Activated B cell treated with CpG ODN at 0.5 μM for 24 hours (primary cell): ENCODE data around the gene PARL. TPM values are rescaled to one million over a fixed set of nuclear protein-coding genes. Genes with fewer than 3 reads are reported as not detected.

Experiments used
- ATAC-seq: fragments of 200-7000 bp; cut with Tn5 transposase; one replicate; pipeline ENCODE4 v1.10.0; 2021; ENCODE audit warnings: low read depth, mild to moderate bottlenecking, moderate library complexity
- CTCF ChIA-PET: fragments of 350-600 bp; sonication (Branson Sonifier 250); formaldehyde crosslinking; loops from one replicate; lab custom pipeline; 2021; ENCODE audit warnings: antibody characterized with exemption; lab: Charles Lee
- POLR2A ChIA-PET: fragments of 350-600 bp; sonication (Branson Sonifier 250); formaldehyde crosslinking; loops from one replicate; lab custom pipeline; 2021; ENCODE audit warnings: antibody characterized with exemption; lab: Charles Lee
- DNase-seq: peaks from one replicate; pipeline ENCODE4 v3.0.0; 2022
- H3K27ac Mint-ChIP-seq: one replicate; pipeline ENCODE4 v1.8.0; 2020; ENCODE audit warnings: mixed read lengths
- H3K27me3 Mint-ChIP-seq: one replicate; pipeline ENCODE4 v1.8.0; 2021; ENCODE audit warnings: mixed read lengths
- H3K36me3 Mint-ChIP-seq: one replicate; pipeline ENCODE4 v1.8.0; 2021; ENCODE audit warnings: low read depth, mixed read lengths
- H3K4me1 Mint-ChIP-seq: one replicate; pipeline ENCODE4 v1.8.0; 2021; ENCODE audit warnings: mixed read lengths
- H3K4me3 Mint-ChIP-seq: one replicate; pipeline ENCODE4 v1.8.0; 2020; ENCODE audit warnings: mild to moderate bottlenecking, mixed read lengths
- H3K9me3 Mint-ChIP-seq: one replicate; pipeline ENCODE4 v1.8.0; 2020; ENCODE audit warnings: mixed read lengths
- CTCF ChIP-seq: fragments of 200-600 bp; IDR thresholded peaks from one replicate; pipeline ENCODE4 v1.8.0; 2022; ENCODE audit warnings: antibody characterized with exemption, mild to moderate bottlenecking
- intact Hi-C: fragments of 100-400 bp; cut with micrococcal nuclease; formaldehyde crosslinking; loops from one replicate; pipeline ENCODE4 v1.15.1; 2024
- total RNA-seq: library from RNA; stranded (reverse); gene quantifications from 2 replicates; pipeline ENCODE4 v1.2.3, GENCODE V29; 2022

Gene PARL
- total RNA-seq, 1 donor from 2014 or later, result 57.6 TPM

DNA sequence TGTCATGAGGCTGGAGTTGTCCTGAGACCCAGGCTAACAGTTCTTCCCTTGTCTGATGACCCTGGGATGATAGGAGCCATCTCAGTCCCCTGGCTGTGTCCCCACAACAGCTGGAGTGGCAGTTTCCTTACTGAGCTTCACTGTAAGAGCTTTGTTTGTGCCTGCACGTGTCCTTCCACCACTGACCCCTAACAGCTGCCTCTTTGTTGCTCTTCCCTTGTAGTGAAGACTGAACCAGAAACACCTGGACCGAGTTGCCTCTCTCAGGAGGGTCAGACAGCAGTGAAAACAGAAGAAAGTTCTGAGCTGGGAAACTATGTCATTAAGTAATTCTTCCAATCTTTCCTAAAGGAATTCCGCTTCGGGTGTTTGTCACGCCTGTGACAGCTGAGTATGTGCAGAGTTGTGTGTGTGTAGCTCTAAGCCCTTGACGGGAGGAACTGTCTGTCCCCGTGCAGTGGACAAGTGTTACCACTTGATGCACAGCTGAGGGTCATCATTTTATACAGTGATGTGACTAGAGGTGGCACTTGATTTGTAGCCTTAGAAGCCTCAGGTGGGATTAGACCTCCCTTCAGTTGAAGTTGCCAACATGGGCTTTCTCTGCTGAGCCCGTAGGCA, 84.3 kb downstream of the PARL start:
- no peaks in the 10 kb centered on the region for H3K4me1 Mint-ChIP-seq
- H3K27me3 Mint-ChIP-seq, result no peaks in the 10 kb centered on the region
- ATAC-seq (no peak), DNase-seq (no peak)
- peaks cover 66% of the 10 kb centered on the region for H3K36me3 Mint-ChIP-seq
- ChIA-PET CTCF (interaction anchor here (1.0 kb wide), 2 partner anchors 31 to 85 kb away, joined by 3 read pairs; partner anchors contain the start of gene PARL), POLR2A (no interaction called here)
- intact Hi-C loops, result no loop called here
- H3K27ac Mint-ChIP-seq, result no peak overlapping the region
- H3K4me3 Mint-ChIP-seq, result no peak overlapping the region
- no peak for TF ChIP-seq CTCF
- H3K9me3 Mint-ChIP-seq, result no peaks in the 10 kb centered on the region

- intact Hi-C loops, result no loop called here
- no peak for TF ChIP-seq CTCF
- H3K4me1 Mint-ChIP-seq, result no peaks in the 10 kb centered on the region
- no peaks in the 10 kb centered on the region for H3K27me3 Mint-ChIP-seq
- CTCF ChIA-PET, result no interaction called here
- H3K9me3 Mint-ChIP-seq, result no peaks in the 10 kb centered on the region
- H3K27ac Mint-ChIP-seq, result no peak overlapping the region
- peaks cover 64% of the 10 kb centered on the region for H3K36me3 Mint-ChIP-seq
- no peak for DNase-seq
- POLR2A ChIA-PET, result no interaction called here
- H3K4me3 Mint-ChIP-seq, result no peak overlapping the region
- ATAC-seq, result no peak
Measured at GRCh38 chr3:183799461-183799860, 85.2 kb downstream of the PARL start.

GRCh38 chr3:183797996-183798395, 86.7 kb downstream of the PARL start:
- DNase-seq (no peak), ATAC-seq (no peak)
- H3K36me3 Mint-ChIP-seq, result peaks cover 63% of the 10 kb centered on the region
- TF ChIP-seq CTCF, result no peak
- ChIA-PET POLR2A (no interaction called here), CTCF (no interaction called here)
- no peaks in the 10 kb centered on the region for H3K9me3 Mint-ChIP-seq
- intact Hi-C loops, result no loop called here
- no peaks in the 10 kb centered on the region for H3K4me1 Mint-ChIP-seq
- H3K27ac Mint-ChIP-seq, result no peak overlapping the region
- H3K27me3 Mint-ChIP-seq, result no peaks in the 10 kb centered on the region
- H3K4me3 Mint-ChIP-seq, result no peak overlapping the region

DNA sequence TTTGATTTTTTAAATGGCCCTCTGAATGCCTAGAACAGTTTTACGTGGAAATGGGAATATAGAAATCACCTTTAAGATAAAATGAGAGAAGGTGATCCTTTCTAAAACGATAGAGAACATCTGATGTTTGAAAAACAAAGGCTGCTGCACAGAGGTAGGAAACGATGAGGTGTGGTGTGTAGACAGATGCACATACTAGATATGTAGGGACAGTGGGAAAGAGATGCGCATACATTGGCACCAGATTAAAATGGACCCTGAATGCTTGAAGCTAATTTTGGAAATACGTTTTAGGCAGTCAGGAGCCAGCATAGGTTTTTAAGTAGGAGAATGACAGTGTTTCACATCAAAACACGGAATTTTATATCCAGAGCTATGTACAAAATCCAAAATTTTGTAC, 88.3 kb downstream of the PARL start:
- ChIA-PET POLR2A (no interaction called here), CTCF (no interaction called here)

GRCh38 chr3:183794452-183794851, 90.2 kb downstream of the PARL start:
- no peaks in the 10 kb centered on the region for H3K4me1 Mint-ChIP-seq
- DNase-seq (no peak), ATAC-seq (no peak)
- ChIA-PET CTCF (no interaction called here), POLR2A (no interaction called here)
- TF ChIP-seq CTCF, result no peak
- intact Hi-C loops, result no loop called here
- H3K9me3 Mint-ChIP-seq, result no peaks in the 10 kb centered on the region
- peaks cover 60% of the 10 kb centered on the region for H3K36me3 Mint-ChIP-seq
- H3K4me3 Mint-ChIP-seq, result no peak overlapping the region
- no peaks in the 10 kb centered on the region for H3K27me3 Mint-ChIP-seq
- no peak overlapping the region for H3K27ac Mint-ChIP-seq

More for the DNA sequence above, 88.3 kb downstream of the PARL start:
- intact Hi-C loops, result no loop called here
- Mint-ChIP-seq H3K36me3 (peaks cover 60% of the 10 kb centered on the region), H3K9me3 (no peaks in the 10 kb centered on the region), H3K4me1 (no peaks in the 10 kb centered on the region), H3K27me3 (no peaks in the 10 kb centered on the region), H3K27ac (no peak overlapping the region), H3K4me3 (no peak overlapping the region)
- ATAC-seq (no peak), DNase-seq (no peak)
- TF ChIP-seq CTCF, result no peak
